GM19351 (cell line): ENCODE data around the gene LRRC43.

Experiments used
- ATAC-seq: cut with Tn5 transposase; IDR thresholded peaks from one replicate; pipeline ENCODE4 v1.9.1; 2021; ENCODE audit warnings: mild to moderate bottlenecking, moderate library complexity; ENCODE audit not compliant: unreplicated experiment

Gene LRRC43, protein sequence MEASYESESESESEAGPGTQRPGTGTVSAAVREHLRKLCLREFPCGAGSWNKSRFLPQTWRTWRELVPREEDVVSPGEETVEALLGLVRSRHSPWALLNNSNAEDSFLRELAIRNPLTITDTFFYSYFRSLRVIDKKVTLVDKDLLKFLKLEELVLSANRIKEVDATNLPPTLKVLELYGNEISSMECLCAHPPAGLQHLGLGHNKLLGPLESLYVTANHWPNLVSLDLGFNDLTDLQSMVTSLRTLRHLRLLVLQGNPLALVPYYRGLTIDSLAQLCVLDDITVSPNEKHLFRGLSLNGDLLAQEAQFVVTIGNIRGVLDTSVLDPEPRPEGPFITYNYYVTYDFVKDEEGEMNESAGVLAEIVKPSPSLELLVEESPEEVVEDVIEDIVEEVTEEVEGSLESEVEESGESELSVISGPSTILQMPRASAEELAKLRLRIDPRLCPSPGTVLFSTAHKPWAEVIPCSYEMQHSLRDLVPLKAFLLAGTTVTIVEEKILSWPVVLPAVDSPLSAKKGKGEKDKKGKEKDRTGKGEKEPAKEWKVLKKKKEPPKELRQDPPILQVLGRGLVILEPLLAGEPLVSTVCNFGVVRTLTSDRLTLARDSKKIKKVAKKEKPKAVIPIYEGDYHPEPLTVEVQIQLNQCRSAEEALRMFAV

DNA sequence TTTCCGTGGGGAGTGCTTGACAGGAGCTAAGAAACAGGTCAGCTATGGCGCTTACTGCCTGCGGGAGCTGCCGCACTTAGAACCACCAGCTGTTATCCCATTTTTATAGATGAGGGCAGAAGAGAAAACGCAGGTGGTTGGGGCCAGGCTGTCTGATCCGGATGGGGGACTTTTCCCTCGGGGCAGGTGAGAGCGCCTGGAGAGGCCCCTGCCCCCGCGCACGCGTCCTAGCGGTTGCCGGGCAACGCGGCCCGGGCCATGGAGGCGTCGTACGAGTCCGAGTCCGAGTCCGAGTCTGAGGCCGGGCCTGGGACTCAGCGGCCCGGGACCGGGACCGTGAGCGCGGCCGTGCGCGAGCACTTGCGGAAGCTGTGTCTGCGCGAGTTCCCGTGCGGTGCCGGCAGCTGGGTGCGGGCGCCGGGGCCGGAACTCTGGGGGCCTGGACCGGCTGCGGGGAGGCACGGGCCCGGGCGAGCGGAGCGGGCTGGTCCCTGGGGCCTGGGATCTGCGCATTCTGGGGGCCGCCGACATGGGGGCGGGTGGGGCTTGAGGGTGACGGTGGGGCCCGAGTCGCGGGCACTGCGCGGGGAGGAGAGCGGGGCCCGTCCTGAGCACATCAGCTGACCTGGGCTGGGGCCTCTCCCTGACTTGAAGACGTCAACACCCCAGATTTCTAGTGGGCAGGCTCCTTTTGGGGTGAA lies at the start of gene LRRC43:
LRRC43 (plus strand) TSS at position 237 of the 701 bp plus-strand sequence; CDS start at position 259, 22 bp downstream.
- ATAC-seq = no peak

DNA sequence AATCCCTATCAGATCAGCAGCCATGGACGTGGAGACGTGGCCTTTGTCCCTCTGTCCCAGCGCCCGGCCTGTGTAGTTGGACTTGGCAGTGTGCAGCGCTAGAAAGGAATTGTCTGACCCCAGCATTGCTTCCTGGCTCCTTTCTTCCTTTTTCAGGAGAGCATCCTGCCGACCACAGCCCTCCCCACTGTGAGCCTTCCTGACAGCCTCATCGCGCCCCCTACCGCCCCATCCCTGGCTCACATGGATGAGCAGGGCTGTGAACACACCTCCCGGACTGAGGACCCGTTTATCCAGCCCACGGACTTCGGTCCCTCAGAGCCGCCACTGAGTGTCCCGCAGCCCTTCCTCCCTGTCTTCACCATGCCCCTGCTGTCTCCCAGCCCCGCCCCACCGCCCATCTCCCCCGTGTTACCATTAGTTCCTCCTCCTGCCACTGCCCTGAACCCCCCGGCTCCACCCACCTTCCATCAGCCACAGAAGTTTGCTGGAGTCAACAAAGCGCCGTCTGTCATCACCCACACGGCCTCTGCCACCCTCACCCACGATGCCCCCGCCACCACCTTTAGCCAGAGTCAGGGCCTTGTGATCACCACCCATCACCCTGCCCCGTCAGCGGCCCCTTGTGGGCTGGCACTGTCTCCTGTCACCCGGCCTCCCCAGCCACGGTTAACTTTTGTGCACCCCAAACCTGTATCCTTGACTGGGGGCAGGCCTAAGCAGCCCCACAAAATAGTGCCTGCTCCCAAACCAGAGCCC lies 49.6 kb upstream of the LRRC43 start:
- no peak for ATAC-seq

DNA sequence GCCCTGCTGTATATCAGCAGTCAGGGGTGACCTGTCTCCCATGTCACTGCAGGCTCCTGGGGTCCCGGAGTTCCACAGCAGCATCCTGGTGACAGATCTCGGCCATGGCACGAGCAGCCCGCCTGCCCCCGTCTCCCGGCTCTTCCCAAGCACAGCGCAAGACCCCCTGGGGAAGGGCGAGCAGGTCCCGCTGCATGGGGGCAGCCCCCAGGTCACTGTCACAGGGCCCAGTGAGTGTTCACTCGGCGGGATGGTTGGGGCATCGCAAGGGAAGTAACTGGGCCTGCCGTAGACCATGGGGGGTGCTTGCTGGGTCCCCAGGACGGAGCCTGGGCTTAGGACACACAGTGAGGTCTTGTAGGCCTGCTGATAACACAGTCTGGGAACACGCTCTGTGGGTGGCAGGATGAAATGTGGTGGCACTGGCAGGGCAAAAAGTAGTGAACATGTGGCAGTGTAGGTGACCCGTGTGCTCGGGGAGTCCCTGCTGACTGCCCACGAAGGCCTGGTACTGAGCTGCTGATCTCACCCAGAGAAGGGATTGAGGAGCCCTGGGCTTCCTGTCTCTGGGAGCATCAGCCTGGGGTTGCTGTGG lies 47.4 kb upstream of the LRRC43 start:
- ATAC-seq = no peak

DNA sequence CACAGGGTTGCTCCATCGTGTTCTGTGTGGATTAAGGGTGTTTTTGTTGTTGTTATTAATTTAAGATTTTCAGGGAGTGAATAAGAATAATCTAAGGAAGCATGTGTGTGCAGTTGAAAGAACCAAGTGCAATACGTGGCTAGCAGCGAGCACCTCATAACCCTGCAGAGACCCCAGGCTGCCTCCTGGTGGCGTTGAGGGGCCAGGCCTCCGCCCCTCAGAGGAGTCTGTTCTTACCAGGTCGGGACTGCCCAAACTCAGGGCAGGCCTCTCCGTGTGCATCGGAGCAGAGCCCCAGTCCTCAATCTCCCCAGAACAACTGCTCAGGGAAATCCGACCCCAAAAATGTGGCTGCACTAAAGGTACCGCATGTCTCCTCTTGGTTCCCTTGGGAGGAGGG lies 45.7 kb upstream of the LRRC43 start:
- ATAC-seq = no peak

DNA sequence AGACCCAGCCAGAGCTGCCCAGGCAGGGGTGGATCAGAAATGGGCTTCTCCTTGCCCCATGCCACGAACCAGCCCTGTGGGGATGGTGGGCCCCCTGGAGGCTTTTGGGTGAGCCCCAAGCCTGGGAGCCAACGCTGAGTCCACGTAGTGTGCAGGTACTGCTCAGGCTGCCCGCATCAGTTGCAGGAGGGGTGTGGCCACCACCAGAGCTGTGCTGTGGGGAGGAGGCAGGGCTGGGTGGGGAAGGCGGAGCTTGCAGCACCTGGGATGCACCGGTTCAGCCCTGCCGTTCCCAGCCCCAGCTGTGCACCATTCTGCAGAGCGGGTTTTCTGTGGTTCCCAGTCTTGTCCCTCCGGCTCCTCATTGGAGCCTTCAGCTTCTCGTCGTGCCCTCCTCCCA lies 45.2 kb upstream of the LRRC43 start:
- ATAC-seq = no peak

DNA sequence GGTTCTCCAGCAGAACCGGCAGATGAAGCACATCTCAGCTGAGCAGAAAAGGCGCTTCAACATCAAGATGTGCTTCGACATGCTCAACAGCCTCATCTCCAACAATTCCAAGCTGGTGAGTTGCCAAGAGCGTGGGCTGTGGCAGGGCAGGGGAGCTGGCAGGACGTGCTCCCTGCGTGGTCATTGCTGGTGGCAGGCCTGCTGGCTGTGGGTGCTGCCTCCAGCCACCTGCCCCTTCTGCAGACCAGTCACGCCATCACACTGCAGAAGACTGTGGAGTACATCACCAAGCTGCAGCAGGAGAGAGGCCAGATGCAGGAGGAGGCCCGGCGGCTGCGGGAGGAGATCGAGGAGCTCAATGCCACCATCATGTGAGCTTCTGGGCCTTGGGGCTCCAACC lies 44.7 kb upstream of the LRRC43 start:
- no peak for ATAC-seq

DNA sequence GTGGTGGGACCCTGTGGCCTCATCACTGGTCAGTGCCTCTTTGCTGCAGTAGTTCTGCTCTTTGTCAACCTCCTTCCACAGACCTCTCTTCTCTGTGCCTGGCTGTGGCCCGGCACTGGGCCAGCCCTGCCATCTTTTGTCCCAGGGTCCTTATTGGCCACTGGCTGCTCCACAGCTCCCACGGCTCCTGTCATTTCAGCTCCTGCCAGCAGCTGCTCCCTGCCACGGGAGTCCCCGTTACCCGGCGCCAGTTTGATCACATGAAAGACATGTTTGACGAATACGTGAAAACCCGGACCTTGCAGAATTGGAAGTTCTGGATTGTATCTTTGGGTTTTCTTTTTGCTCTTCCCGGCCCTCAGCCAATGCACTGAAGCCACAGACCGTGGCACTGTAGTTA lies 44.3 kb upstream of the LRRC43 start:
- no peak for ATAC-seq

DNA sequence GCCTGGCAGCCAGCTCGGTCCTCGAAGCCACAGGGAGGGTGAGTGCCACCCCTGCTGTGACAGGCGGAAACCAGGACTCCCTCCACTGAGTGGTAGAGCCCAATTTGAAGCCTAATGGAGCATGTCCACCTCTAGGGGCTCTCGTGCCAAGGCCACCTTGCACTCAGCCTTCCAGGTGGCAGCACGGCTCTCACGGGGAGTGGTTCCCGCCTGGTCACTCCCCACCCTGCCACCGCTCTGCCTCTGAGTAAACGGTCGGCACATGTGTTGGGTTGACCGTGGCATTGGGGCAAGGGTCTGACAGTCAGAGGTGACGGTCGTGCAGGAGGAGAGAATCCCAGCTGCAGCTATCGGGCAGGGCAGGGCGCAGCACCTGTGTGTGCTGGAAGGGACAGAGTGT lies 43.7 kb upstream of the LRRC43 start:
- no peak for ATAC-seq

DNA sequence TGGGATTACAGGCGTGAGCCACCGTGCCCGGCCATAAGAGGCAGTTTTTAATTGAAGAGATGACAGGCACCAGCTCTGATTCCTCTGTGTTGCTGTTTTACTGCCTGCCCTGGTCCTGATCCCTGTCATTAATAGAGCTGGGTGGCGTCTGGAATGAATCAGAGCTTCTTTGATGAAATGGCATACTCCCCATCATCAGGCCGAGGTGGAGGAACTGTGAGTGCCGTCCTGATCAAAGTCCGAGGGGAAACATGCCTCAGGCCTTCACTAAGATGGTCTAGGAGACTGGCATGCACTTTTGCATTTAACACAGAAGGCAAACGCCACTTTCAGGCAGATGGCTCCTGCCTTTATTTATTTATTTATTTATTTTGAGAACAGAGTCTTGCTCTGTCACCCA lies 43.0 kb upstream of the LRRC43 start:
- ATAC-seq = no peak

DNA sequence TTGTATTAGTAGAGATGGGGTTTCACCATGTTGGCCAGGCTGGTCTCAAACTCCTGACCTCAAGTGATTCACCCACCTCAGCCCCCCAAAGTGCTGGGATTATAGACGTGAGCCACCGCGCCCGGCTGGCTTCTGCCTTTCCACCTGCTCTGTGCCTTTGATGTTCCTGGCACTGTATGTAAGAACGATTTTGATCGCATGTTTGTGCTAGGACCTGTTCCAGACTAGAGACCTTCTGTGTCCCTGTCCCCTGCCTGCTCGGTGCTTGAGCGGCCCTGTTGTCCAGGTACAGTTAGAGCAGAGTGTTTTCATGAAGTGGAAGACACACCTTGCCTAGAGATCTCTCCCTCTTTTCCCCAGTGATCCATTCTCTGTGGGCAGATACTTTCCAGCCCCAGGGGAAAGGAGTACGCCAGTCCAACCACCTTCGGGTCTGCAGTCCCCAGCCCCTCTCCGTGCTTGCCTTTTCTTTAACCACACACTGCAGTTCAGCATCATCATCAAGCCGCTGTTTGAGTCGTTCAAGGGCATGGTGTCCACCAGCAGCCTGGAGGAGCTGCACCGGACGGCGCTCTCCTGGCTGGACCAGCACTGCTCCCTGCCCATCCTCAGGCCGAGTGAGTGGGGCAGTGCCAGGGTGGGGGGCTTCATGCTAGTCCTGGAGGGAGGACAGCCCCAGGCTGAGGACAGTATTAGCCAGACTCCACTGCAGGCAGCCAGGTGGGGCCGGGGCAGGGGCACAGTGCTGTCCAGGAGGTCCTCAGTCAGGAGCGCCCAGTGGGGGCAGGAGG lies 42.3 kb upstream of the LRRC43 start:
- ATAC-seq = no peak

DNA sequence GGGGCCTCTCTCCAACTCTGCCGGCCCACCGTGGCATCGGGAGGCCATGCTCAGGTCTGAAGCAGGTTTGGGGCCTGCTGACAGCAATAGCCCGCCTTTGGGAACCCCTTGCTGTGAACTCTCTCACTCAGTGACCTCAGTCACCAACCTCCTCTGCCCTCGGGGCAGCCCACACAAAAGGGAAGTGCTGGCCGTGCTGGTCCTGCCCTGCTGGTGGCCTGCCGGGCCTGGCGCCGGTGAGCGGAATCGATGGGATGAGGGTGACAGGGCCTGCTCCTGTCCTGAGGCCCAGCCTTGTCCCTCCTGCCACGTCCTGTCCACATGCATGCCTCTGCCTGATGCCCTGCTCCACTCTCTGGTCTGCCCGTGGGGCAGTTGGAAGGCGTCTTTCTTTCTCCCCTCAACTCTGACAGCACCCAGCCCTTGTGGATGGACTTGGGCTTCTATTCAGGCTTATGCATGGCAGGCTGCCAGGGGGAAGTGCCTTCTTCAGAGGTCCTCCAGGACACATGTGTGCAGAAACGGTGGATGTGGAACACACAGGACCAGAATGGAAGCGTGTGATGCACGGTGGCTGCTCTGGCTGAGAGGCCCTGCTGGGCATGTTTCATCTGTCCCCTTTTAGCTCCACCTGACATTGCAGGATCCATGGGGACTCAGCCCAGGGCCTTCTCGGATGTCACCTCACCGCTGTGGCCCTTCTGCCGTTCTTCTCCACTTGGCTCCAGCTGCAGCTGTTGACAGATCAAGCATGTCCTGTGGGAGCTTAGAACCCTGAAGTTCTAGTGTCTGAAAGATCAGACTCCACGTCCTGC lies 40.8 kb upstream of the LRRC43 start:
- no peak for ATAC-seq

DNA sequence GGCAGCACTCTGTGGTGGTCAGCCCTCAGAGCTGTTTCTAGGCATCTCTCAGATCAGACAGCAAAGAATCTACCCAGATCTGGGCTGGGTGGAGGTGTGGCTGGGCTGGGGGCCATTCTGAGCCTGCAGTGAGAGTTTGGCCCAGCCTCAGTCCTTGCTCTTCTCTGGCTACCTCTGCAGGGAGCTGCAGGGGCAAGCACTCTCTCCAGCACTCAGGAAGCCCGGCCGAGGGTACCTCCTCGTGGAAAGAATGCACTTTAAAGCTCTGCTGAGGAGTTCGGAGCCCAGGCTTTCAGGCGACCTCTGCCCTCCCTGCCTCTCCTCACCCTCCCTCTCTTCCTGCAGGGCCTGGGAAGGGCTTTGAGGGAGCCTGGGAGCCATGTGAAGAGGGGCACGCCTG lies 40.1 kb upstream of the LRRC43 start:
- ATAC-seq = no peak

DNA sequence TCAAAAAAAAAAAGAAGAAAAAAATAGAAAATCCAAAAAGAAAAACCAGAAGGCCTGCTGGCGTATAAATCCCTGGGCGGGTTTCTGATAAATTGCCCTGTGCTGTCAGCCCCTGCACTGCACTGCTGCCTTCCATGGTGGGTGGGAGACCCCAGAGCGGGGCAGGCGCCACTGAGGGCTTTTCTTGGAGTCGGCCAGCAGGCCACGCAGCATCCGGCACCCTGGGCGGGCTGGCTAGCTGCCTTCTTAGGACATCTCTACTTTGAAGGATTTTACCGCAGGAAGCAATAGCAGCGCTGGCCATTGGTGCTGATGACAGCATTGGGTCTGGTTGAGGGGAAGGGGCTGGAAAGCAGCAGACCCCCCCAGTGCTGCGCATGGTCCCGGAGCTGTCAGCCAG lies 38.0 kb upstream of the LRRC43 start:
- no peak for ATAC-seq

DNA sequence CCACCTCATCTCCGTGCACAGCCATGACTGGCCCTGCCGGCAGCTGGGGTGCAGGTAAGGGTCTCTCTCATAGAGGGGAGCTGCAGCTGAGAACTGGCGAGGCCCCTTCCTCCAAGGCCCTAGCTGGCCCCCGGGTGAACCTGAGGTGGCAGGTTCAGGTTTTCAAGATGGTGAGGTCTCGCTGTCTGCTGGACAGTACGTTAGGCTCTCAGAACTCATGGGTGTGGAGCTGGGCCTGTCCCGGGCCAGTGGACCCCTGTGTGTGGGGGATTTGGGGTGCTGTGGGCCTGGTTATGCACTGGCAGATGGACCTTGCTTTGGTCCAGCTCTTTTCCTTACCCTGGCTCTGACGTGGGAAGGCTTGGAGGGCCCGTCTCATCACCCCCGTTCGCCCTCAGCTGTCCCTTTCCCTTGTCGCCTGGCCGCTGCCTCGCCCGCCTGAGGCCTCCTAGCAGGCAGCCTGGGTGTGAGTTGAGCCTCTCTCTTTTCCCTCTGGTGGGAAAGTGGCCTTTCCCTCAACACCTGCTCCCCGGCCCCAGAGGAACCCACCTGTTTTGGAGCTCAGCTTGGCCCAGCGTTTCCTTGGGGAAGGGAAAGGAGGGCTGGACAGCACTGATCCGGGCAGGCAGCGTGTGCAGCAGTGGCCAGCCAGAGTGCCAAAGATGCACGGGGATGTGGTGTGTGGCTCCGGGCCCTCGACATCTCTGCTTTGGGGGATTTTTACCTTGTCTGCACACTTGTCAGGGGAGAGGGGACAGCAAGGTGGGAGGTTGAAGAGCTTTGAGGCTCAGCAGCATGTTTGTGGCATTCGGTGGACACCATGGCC lies 37.2 kb upstream of the LRRC43 start:
- no peak for ATAC-seq

DNA sequence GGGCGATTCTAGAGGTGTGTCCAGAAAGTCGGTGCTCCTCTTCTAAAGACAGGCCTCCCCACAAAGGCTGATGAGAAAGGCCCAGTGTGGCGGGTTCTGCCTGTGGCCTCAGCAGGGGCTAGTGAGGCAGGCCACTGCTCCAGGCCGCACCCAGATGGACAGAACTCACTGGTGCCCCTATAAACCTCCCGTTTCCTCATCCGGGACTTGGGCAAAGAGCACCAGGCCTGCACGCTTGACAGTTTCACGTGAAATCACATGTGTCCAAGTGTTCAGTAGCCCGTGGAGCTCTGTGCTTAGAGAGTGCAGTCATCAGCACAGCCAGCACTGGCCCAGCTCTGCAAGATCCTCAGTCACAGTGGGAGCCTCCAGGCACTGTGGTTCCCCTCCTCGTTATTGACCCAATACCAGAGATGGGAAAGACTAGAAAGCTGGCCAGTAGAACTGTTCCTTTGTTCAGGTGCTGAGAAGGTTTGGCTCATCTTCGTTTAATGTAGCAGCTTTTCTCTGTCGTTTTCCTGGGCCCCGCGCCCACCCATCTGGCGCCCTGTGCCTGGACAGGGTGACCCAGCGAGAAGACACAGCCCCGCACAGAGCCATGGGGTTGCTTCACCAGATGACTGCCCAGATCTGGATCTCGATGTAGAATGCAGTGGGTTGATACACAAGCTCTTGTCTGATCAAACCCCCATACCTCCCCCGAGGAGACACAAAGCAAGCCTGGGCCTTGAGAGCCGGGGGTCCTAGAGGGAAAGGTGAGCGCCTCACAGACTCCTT lies 35.2 kb upstream of the LRRC43 start:
- ATAC-seq = no peak

DNA sequence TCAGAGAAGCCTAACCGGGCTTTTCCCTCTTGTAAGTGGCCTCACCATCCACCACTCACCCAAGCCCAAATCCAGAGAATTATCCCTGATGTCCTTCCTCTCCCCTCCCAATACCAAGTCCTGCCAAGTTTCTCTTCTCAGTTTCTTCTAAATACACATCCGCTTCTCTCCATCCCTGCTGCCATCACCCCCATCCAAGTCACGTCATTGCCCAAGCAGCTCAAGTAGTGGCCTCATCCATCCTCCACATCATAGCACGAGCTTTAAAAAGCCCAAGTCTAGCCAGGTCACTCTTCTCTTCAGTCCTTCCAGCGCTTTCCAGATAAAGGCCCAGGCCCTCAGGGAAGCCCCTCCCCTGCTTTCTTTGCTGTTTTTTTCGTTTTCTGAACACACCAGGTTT lies 34.3 kb upstream of the LRRC43 start:
- ATAC-seq = no peak

DNA sequence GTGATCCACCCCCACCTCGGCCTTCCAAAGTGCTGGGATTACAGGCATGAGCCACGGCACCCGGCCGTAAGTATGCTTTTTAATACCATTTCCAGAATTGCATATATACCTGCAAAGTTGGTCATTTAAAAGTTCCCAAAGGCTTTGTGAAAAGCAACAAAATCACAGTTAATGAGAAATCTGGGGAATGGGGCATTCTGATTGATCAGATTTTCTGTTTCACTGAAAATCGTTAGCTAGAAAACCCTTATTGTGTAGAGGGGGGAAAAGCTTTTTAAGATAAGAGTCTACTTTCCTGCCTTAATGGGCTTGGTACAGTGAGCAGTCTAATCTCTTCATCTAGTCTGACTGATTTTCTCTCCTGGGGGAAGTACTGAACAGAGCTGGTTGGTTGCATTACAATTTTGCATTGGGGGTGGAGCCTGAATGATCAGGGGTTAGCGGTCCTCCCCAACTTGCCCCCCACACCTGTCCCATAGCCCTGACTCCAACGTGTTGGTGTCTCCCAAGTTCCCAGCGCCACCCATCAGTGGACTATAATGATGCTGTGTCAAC lies 32.7 kb upstream of the LRRC43 start:
- no peak for ATAC-seq
